Measurements from ENCODE around the gene BRME1. TPM values are rescaled to one million over a fixed set of nuclear protein-coding genes. Genes with fewer than 3 reads are reported as not detected.

BRME1 gene
- total and polyA plus RNA-seq, 7 experiments from 2014 or later: 0.56 to 13.7 (median 2.6) TPM

DNA sequence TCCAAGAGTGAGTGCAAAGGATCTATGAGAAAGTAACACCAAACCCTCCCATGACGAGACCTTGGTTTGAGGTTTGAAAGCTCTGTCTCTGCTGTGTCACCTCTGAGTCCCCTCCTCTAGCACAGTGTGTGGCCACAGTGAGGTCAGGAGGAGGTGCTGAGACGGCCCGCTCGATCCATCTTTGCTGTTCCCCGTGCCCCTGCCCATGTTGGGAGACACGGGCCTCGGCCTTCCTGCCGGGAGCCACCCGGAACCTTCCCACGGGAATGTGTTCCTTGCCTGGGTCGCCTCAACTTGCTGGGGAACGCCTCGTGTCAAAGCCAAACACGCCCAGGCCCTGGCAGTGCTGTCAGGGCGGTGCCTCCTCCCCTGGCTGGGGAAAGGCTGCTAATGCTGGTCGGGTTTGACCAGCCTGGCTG, 18.9 kb downstream of the BRME1 start:
- ATAC-seq (peak; percentile 86), DNase-seq (no peak)
- H3K4me3 ChIP-seq (ENCODE audit: low read length): no peak overlapping the region
- peaks cover 15 to 39% of the 10 kb centered on the region in 2 donors for H3K4me1 ChIP-seq (ENCODE audit: control insufficient read depth in 2 of 2, insufficient read depth in 2 of 2, low read length in 2 of 2)
- no peaks in the 10 kb centered on the region for H3K27me3 ChIP-seq (ENCODE audit: control insufficient read depth in 2 of 2, insufficient read depth in 2 of 2, low read length in 2 of 2)
- Mint-ChIP-seq H3K4me1 (peaks cover 6 to 25% (median 17%) of the 10 kb centered on the region in 7 donors), H3K27ac (peak overlapping the region in 1 of 9 donors; percentile 38), H3K9me3 (peaks cover 0 to 2% (median 0%) of the 10 kb centered on the region in 11 donors), H3K4me3 (no peak overlapping the region), H3K27me3 (no peaks in the 10 kb centered on the region), H3K36me3 (no peaks in the 10 kb centered on the region)
- no peaks in the 10 kb centered on the region for H3K36me3 ChIP-seq (ENCODE audit: control insufficient read depth in 2 of 3, insufficient read depth in 3 of 3, low read length in 3 of 3)
- CTCF ChIA-PET: interaction anchor here (0.6 kb wide), 1 partner anchor 105 kb away, joined by 3 read pairs; no protein-coding TSS in a partner anchor
- H3K27ac ChIP-seq (ENCODE audit: low read depth, low read length): no peak overlapping the region
- intact Hi-C loops (cut with micrococcal nuclease): loop anchor here in 1 of 2 donors (10.0 kb wide), 1 partner anchor 598 kb away; no protein-coding TSS in a partner anchor
- H3K9me3 ChIP-seq (ENCODE audit: control insufficient read depth in 2 of 3, low read length in 3 of 3): no peaks in the 10 kb centered on the region
- POLR2A ChIA-PET: no interaction called here

DNA sequence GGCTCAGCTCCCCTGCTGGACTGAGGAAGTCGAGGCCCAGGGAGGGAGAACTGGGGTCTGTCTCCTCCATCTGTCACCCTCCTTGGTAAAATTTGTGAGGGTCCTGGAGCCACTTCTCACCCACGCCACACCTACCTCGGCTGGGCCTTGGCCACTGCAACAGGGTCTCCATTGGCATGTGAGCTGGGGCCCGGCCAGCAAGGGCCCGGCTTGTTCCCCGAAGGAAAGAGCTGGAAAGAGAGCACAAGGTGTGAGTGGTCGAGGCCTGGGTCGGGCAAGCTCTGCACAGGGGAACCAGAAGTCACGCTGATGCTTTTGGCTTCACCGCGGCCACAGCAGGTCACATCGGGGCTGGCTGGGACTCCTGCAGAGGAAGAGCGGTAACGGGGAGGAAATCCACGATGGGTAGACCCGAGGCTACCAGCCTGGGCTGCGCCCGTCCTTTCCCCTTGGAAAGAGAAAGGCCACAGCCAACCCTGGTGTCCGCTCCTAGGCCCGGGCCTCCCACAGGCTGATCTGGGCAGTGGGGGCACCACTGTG, 20.0 kb downstream of the BRME1 start:
- no peak overlapping the region for H3K27ac ChIP-seq (ENCODE audit: low read depth, low read length)
- H3K27me3 Mint-ChIP-seq: no peaks in the 10 kb centered on the region
- H3K4me1 Mint-ChIP-seq: peaks cover 6 to 36% (median 28%) of the 10 kb centered on the region in 7 donors
- intact Hi-C loops (cut with micrococcal nuclease): loop anchor here in 1 of 2 donors (10.0 kb wide), 1 partner anchor 599 kb away; no protein-coding TSS in a partner anchor
- no peaks in the 10 kb centered on the region for H3K36me3 ChIP-seq (ENCODE audit: control insufficient read depth in 2 of 3, insufficient read depth in 3 of 3, low read length in 3 of 3)
- ChIA-PET CTCF (no interaction called here), POLR2A (no interaction called here)
- H3K4me3 Mint-ChIP-seq: no peak overlapping the region
- H3K36me3 Mint-ChIP-seq: no peaks in the 10 kb centered on the region
- H3K9me3 Mint-ChIP-seq: peaks cover 0 to 2% (median 0%) of the 10 kb centered on the region in 11 donors
- no peak overlapping the region for H3K4me3 ChIP-seq (ENCODE audit: low read length)
- peak overlapping the region in 1 of 9 donors; percentile 54 for H3K27ac Mint-ChIP-seq
- no peaks in the 10 kb centered on the region for H3K9me3 ChIP-seq (ENCODE audit: control insufficient read depth in 2 of 3, low read length in 3 of 3)
- no peaks in the 10 kb centered on the region for H3K27me3 ChIP-seq (ENCODE audit: control insufficient read depth in 2 of 2, insufficient read depth in 2 of 2, low read length in 2 of 2)
- ATAC-seq: no peak
- peaks cover 26 to 50% of the 10 kb centered on the region in 2 donors for H3K4me1 ChIP-seq (ENCODE audit: control insufficient read depth in 2 of 2, insufficient read depth in 2 of 2, low read length in 2 of 2)
- no peak for DNase-seq

DNA sequence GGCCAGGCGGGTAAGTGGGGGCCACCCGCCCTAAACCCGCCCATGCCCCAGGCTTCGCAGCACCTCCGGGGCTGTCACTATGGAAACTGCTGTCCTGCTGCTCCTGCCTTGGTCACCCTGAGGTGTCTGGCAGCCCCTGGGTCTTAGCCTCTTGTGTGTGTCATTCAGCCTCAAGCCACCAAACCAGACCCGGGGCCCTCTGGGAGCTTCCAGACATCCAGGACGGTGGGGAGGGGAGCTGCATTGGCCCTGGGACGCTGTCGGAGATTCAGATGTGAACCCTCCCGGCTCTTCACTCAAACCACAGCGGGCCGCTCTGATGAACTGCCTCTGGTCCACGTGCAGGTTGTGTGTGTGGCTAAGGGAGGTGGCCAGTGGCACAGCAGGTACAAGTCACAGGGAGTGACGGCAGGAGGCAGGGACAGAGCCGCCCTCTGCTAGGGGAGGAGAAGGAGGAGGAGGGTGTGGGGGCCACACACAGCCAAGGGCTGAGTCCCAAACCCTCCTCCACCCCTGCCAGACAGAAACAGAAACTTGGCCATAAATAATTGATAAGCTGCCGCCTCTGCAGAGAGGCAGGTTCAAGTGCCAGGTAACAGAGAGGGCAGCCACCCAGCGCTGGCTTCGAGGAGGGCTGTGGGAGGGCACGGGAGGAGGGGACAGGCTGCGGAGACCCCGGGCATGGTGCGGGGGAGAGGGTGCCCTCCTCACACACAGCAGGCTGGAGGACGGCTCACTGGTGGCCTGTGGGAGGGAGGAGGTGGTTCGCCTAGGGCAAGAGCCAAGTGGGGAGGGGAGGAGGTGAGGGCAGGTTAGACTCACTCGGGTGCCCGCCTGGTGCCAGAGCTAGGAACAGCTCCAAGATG, 21.0 kb downstream of the BRME1 start:
- H3K27ac Mint-ChIP-seq: no peak overlapping the region
- peaks cover 0 to 2% (median 0%) of the 10 kb centered on the region in 11 donors for H3K9me3 Mint-ChIP-seq
- Histone ChIP-seq H3K4me3 (ENCODE audit: low read length) (no peak overlapping the region), H3K4me1 (ENCODE audit: control insufficient read depth in 2 of 2, insufficient read depth in 2 of 2, low read length in 2 of 2) (peaks cover 33 to 58% of the 10 kb centered on the region in 2 donors), H3K27ac (ENCODE audit: low read depth, low read length) (no peak overlapping the region), H3K27me3 (ENCODE audit: control insufficient read depth in 2 of 2, insufficient read depth in 2 of 2, low read length in 2 of 2) (no peaks in the 10 kb centered on the region), H3K9me3 (ENCODE audit: control insufficient read depth in 2 of 3, low read length in 3 of 3) (no peaks in the 10 kb centered on the region), H3K36me3 (ENCODE audit: control insufficient read depth in 2 of 3, insufficient read depth in 3 of 3, low read length in 3 of 3) (no peaks in the 10 kb centered on the region)
- DNase-seq (no peak), ATAC-seq (no peak)
- peaks cover 6 to 43% (median 34%) of the 10 kb centered on the region in 7 donors for H3K4me1 Mint-ChIP-seq
- CTCF ChIA-PET: no interaction called here
- H3K36me3 Mint-ChIP-seq: no peaks in the 10 kb centered on the region
- H3K27me3 Mint-ChIP-seq: no peaks in the 10 kb centered on the region
- POLR2A ChIA-PET: interaction anchor here (0.6 kb wide), 1 partner anchor 202 kb away, joined by 4 read pairs; no protein-coding TSS in a partner anchor
- intact Hi-C loops (cut with micrococcal nuclease): loop anchor here (5.0 to 10.0 kb wide), 4 partner anchors 288 to 608 kb away; no protein-coding TSS in a partner anchor
- H3K4me3 Mint-ChIP-seq: no peak overlapping the region

GRCh38 chr19:13883516-13884064, 22.3 kb downstream of the BRME1 start:
- ATAC-seq (no peak), DNase-seq (no peak)
- no peaks in the 10 kb centered on the region for H3K27me3 ChIP-seq (ENCODE audit: control insufficient read depth in 2 of 2, insufficient read depth in 2 of 2, low read length in 2 of 2)
- H3K36me3 Mint-ChIP-seq: no peaks in the 10 kb centered on the region
- ChIA-PET POLR2A (interaction anchor here (1.0 kb wide), 1 partner anchor 22 kb away, joined by 4 read pairs; no protein-coding TSS in a partner anchor), CTCF (interaction anchor here (1.4 to 2.7 kb wide), 2 partner anchors 20 to 176 kb away, joined by 4 to 9 read pairs; no protein-coding TSS in a partner anchor)
- no peaks in the 10 kb centered on the region for H3K27me3 Mint-ChIP-seq
- no peak overlapping the region for H3K27ac ChIP-seq (ENCODE audit: low read depth, low read length)
- H3K27ac Mint-ChIP-seq: peak overlapping the region in 6 of 9 donors; percentile 19 to 74 (median 64)
- H3K4me3 Mint-ChIP-seq: peak overlapping the region in 4 of 10 donors; percentile 23 to 51 (median 36)
- H3K36me3 ChIP-seq (ENCODE audit: control insufficient read depth in 2 of 3, insufficient read depth in 3 of 3, low read length in 3 of 3): no peaks in the 10 kb centered on the region
- intact Hi-C loops (cut with micrococcal nuclease): loop anchor here (5.0 to 10.0 kb wide), 4 partner anchors 286 to 606 kb away; no protein-coding TSS in a partner anchor
- H3K4me1 Mint-ChIP-seq: peaks cover 6 to 43% (median 36%) of the 10 kb centered on the region in 7 donors
- peaks cover 38 to 58% of the 10 kb centered on the region in 2 donors for H3K4me1 ChIP-seq (ENCODE audit: control insufficient read depth in 2 of 2, insufficient read depth in 2 of 2, low read length in 2 of 2)
- H3K4me3 ChIP-seq (ENCODE audit: low read length): no peak overlapping the region
- peaks cover 0 to 2% (median 0%) of the 10 kb centered on the region in 11 donors for H3K9me3 Mint-ChIP-seq
- no peaks in the 10 kb centered on the region for H3K9me3 ChIP-seq (ENCODE audit: control insufficient read depth in 2 of 3, low read length in 3 of 3)

DNA sequence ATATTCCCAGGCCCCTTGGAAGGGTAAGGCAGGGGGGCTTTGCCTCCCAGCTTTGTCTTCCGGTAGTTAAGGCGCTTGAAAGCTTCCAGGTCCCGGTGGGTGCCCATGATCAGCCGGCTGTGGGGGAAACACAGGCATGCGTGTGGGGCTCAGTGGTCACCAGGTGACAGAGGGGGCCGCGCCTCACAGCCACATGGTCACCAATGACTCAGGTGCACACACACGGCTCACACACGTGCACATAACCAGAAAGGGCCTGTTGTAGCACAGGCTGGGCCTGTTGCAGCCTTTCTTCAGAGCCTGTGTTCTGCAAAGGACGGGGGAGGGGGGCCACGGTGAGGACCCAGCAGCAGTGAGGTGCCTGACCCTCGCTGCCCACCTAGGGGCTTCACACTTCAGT, 23.1 kb downstream of the BRME1 start:
- no peaks in the 10 kb centered on the region for H3K36me3 ChIP-seq (ENCODE audit: control insufficient read depth in 2 of 3, insufficient read depth in 3 of 3, low read length in 3 of 3)
- Mint-ChIP-seq H3K27ac (peak overlapping the region in 5 of 9 donors; percentile 50 to 86 (median 77)), H3K9me3 (peaks cover 0 to 2% (median 0%) of the 10 kb centered on the region in 11 donors), H3K4me3 (peak overlapping the region in 6 of 10 donors; percentile 41 to 89 (median 74)), H3K36me3 (no peaks in the 10 kb centered on the region), H3K27me3 (no peaks in the 10 kb centered on the region), H3K4me1 (peaks cover 6 to 43% (median 36%) of the 10 kb centered on the region in 7 donors)
- intact Hi-C loops (cut with micrococcal nuclease): loop anchor here (5.0 to 10.0 kb wide), 4 partner anchors 286 to 606 kb away; no protein-coding TSS in a partner anchor
- no peak for ATAC-seq
- peak overlapping the region; percentile 49 for H3K4me3 ChIP-seq (ENCODE audit: low read length)
- ChIA-PET POLR2A (interaction anchor here (1.0 kb wide), 1 partner anchor 22 kb away, joined by 4 read pairs; no protein-coding TSS in a partner anchor), CTCF (interaction anchor here (0.6 to 2.8 kb wide), 9 partner anchors 15 to 304 kb away, joined by 3 to 15 read pairs (median 6); no protein-coding TSS in a partner anchor)
- DNase-seq: no peak
- no peak overlapping the region for H3K27ac ChIP-seq (ENCODE audit: low read depth, low read length)
- H3K27me3 ChIP-seq (ENCODE audit: control insufficient read depth in 2 of 2, insufficient read depth in 2 of 2, low read length in 2 of 2): no peaks in the 10 kb centered on the region
- peaks cover 38 to 53% of the 10 kb centered on the region in 2 donors for H3K4me1 ChIP-seq (ENCODE audit: control insufficient read depth in 2 of 2, insufficient read depth in 2 of 2, low read length in 2 of 2)
- no peaks in the 10 kb centered on the region for H3K9me3 ChIP-seq (ENCODE audit: control insufficient read depth in 2 of 3, low read length in 3 of 3)

GRCh38 chr19:13882419-13882795, 23.5 kb downstream of the BRME1 start:
- peaks cover 0 to 2% (median 0%) of the 10 kb centered on the region in 11 donors for H3K9me3 Mint-ChIP-seq
- no peaks in the 10 kb centered on the region for H3K36me3 Mint-ChIP-seq
- peak overlapping the region; percentile 61 to 89 (median 74) for H3K4me3 Mint-ChIP-seq
- Histone ChIP-seq H3K36me3 (ENCODE audit: control insufficient read depth in 2 of 3, insufficient read depth in 3 of 3, low read length in 3 of 3) (no peaks in the 10 kb centered on the region), H3K9me3 (ENCODE audit: control insufficient read depth in 2 of 3, low read length in 3 of 3) (no peaks in the 10 kb centered on the region), H3K27me3 (ENCODE audit: control insufficient read depth in 2 of 2, insufficient read depth in 2 of 2, low read length in 2 of 2) (no peaks in the 10 kb centered on the region), H3K27ac (ENCODE audit: low read depth, low read length) (peak overlapping the region; percentile 50), H3K4me1 (ENCODE audit: control insufficient read depth in 2 of 2, insufficient read depth in 2 of 2, low read length in 2 of 2) (peaks cover 38 to 50% of the 10 kb centered on the region in 2 donors), H3K4me3 (ENCODE audit: low read length) (peak overlapping the region; percentile 49)
- DNase-seq (no peak), ATAC-seq (no peak)
- no peaks in the 10 kb centered on the region for H3K27me3 Mint-ChIP-seq
- intact Hi-C loops (cut with micrococcal nuclease): loop anchor here (5.0 to 10.0 kb wide), 4 partner anchors 285 to 605 kb away; no protein-coding TSS in a partner anchor
- ChIA-PET CTCF (interaction anchor here (0.6 to 2.8 kb wide), 12 partner anchors 15 to 305 kb away, joined by 3 to 15 read pairs (median 6); partner anchors contain the start of gene ASF1B), POLR2A (interaction anchor here (0.8 to 2.6 kb wide), 3 partner anchors 20 to 189 kb away, joined by 3 to 13 read pairs (median 4); partner anchors contain the start of gene IL27RA)
- peaks cover 6 to 43% (median 34%) of the 10 kb centered on the region in 7 donors for H3K4me1 Mint-ChIP-seq
- H3K27ac Mint-ChIP-seq: peak overlapping the region; percentile 50 to 86 (median 77)

Data from naive thymus-derived CD4-positive, alpha-beta T cell (primary cell).